VCaP (cell line): ENCODE data around the gene GRB10.

ENCODE experiments used
- H3K27ac ChIP-seq: fragments of 450-650 bp; 2 replicates; pipeline ENCODE4 v1.5.1; 2017
- CTCF ChIP-seq: fragments of 450-650 bp; conservative IDR thresholded peaks from 2 replicates; pipeline ENCODE4 v1.5.1; 2017; ENCODE audit warnings: mild to moderate bottlenecking, moderate library complexity

GRB10 gene

DNA sequence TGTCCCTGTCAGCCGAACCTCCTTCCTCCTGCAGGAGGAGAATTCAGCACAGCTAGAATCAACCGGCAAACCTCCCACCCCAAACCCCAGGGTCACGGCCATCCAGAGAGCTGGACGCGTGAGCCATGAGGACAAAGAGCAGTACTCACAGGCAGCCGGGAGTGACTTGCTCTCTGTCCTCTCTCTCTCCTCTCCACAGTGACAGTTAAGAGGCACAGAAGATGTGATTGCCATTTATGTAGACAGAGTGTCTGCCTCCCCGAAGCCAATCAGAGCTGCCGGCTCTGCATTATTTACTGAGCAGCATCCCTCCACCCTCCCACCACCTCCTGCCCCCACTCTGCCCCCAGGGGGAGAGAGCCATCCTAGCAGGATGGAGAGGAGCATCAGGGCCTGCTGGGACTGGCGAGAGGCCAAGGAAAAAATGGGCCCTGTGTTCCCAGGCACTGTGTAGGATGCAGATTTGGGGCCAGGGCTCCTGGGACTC lies 221.8 kb downstream of the GRB10 start:
- TF ChIP-seq CTCF = no peak
- no peak overlapping the region for H3K27ac ChIP-seq

- TF ChIP-seq CTCF = no peak
- H3K27ac ChIP-seq = no peak overlapping the region
Measured at GRCh38 chr7:50559881-50560280, 222.8 kb downstream of the GRB10 start.

DNA sequence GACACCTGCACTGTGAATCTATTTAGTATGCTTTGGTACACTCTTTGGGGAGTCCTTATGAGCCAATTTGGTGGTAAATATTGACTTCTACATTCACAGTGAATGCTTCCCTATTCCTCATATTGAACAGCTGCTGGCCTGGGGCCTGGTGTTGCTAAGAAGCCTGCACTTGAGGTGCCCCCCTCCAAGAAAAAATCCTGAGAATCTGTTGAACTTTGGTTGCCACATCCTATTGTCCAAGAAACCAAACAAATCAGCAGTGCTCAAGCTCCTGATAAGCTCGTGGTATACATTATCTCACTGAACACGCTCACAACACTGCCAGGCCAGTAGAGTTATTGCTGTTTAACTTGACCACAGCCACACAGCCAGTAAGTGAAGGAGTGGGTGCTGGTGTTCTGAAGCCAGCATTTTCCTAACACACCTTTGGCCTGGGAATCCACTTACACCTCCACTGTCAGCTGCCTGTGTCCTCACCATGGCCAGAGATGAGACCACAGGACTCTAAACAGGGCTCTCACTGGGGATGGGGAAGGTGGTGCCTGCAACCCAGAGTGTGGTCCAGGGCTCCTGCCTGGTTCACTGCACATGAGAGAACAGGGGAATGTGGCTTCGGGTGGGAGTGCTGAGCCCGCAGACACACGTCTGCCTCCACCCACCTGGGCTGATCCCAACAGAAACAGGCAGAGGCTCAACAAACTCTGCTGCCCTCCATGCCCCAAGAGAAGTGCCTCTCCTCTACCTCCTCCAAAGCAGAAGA lies 224.2 kb downstream of the GRB10 start:
- no peak for TF ChIP-seq CTCF
- no peak overlapping the region for H3K27ac ChIP-seq

DNA sequence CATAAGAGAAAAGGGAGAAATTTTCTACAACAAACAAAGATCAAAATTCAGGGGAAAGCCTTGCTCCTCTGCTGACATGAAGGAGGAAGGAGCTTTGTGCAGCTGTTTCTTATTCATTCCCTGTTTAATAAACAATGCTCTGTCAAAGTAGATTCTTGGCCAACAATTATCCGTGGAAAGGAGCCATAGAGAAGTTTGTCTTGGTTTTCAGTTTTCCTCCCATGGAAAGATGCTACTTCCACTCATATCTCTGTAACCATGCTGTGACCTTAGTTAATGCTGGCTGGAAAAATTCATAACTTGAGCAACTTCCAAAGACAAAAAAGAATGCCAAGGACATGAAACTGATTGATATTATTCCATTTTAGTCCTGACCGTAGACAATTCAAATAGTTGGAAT lies 225.6 kb downstream of the GRB10 start:
- no peak overlapping the region for H3K27ac ChIP-seq
- TF ChIP-seq CTCF = no peak

DNA sequence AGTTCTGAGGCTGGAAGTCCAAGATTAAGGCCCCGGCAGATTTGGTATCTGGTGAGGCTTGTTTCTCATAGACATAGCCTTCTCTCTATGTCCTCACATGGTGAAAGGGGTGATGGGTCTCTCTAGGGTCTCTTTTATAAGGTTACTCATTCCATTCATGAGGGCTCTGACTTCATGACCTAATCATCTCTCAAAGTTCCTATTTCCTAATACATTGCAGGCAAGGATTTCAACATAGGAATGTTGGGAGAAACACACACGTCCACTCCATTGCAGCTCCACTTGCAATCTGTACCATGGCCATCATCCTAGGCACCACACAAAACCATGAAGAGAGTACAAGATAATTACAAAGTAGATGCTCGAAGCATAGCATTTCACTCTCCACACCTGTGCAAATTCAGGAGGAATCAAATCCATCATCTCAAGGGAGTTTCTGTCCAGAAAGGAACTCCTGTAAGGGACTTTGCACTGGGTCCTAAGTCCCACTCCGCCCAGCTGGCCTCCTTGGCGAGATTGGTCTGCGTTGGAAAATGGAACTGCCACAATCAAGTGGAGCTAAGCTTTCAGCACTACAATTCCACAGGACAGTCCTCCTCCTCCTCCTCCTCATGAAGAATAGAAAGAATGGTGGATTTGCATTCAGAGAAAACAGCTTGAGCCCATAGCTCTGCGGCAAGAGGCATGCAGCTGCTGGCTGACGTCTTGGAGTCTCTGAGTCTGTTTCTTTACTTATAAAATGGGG lies 226.3 kb downstream of the GRB10 start:
- no peak overlapping the region for H3K27ac ChIP-seq
- no peak for TF ChIP-seq CTCF

DNA sequence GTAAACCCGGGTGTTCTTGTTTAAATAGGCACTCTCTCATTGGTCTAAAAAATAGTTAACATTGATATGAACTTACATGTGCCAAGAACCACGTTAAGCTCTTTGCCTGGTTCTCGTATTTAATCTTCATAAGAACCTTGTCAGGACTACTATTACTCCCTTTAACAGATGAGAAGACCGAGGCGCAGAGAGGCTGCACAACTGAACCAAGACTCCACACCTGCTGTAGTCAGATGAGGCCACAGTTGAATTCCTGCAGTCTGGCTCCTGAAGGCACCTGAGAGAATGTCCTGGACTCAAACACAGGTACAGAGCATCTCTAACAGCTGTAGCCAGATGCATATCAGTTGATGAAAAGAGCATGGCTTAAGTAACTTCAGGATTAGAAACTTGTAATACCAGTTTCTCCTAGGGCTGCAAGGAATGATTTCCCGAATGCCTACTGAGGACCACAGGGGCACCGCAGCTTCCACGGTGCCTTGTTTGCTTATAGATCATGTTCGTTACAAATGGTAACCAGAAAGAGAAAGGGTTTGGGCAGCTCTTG lies 227.0 kb downstream of the GRB10 start:
- no peak overlapping the region for H3K27ac ChIP-seq
- TF ChIP-seq CTCF = no peak
